ENCODE measurements around the gene C12orf76. TPM values are rescaled to one million over a fixed set of nuclear protein-coding genes. Genes with fewer than 3 reads are reported as not detected.
"Not testable (repeated sequence)": the region's sequence is repeated elsewhere in the genome, so short reads cannot be mapped to it uniquely, and the experiment has no call there.

C12orf76 gene, protein sequence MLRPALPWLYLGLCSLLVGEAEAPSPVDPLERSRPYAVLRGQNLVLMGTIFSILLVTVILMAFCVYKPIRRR
- 0.96 TPM for total RNA-seq

DNA sequence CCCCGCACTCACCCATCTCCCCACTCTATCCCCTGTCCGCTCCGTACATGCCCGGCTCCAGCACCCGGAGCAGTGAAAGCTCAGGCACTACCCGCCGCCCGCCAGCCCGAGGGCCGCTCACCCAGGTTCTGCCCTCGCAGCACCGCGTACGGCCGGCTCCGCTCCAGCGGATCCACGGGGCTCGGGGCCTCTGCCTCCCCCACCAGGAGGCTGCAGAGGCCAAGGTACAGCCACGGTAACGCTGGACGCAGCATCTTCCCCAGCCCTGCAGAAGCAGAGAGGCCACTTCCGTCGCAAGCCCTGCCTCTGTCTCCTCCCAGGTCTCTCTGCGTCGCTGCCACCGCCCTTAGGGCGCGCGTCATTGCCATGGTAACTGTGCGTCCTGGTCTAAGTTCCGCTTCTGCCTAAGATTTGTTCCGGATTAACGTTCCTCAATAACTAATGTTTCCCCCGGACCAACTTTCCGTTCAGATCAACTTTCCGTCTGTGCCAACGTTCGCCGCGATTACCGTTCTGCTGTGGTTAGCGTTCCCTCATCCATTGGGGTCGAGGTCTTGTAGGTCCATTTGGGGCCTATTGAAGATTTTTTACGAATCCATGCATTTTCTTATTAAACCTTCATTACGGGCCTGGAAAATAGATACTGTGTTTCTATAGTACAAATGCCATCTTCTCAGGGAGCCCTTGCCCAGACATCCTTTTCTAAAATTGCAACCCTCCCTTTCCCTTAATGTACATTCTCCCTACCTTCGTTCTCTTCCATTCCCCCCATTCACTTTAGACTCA lies at the start of gene C12orf76:
Gene C12orf76, minus strand, starts transcription at position 281 of the 786 bp plus-strand sequence. Its CDS starts 27 bp downstream, at position 254.
- TF ChIP-seq CTCF (IDR thresholded peaks at IDR 0.05) = no peak
- H3K27me3 ChIP-seq = no peaks in the 10 kb centered on the region
- H3K4me3 ChIP-seq = peak within 1 kb of the TSS; percentile 77 to 99
- peaks cover 0 to 13% of the 10 kb centered on the region in 2 donors for H3K4me1 ChIP-seq
- no peaks in the 10 kb centered on the region for H3K36me3 ChIP-seq
- peak; percentile 79 to 96 for DNase-seq (ENCODE audit: low spot score in 2 of 2)
- no peaks in the 10 kb centered on the region for H3K9me3 ChIP-seq
- intact Hi-C loops (cut with DNase I) = loop anchor here (2.0 kb wide), 1 partner anchor 50 kb away; the partner anchor contains the start of gene ANKRD13A
- peak within 1 kb of the TSS; percentile 51 to 77 for H3K27ac ChIP-seq

DNA sequence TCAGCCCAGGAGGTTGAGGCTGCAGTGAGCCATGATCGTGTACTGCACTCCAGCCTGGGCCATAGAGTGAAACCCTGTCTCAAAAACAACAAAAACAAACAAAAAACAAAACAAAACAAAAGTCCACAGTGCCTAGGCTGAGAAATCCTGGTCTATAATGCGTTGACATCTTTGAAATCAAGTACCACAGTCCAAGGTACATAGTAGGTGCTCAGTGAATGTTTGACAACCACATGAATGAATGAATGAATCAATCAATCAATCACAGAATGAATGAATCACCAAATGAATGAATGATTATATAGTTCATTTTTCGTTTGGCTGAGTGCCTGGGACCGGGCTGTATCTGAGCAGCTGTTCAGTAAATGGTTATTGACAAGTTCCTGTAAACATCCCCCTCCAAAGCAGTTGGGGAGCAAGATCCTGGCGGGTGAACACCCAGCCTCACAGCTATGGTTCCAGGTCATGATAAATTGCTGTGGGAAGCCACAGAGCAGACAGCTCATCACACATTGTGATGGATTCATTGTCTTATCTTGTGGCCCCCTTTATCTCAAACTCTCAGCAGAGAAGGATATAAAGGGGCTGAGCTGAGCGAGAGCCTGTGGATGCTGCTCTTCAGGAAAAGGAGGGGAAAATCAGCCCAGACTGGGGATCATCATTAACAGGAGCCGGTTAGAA lies 45.4 kb upstream of the C12orf76 start:
- H3K36me3 ChIP-seq = no peaks in the 10 kb centered on the region
- H3K27me3 ChIP-seq = no peaks in the 10 kb centered on the region
- intact Hi-C loops (cut with DNase I) = no loop called here
- no peak overlapping the region for H3K4me3 ChIP-seq
- no peak overlapping the region for H3K27ac ChIP-seq
- H3K4me1 ChIP-seq = no peaks in the 10 kb centered on the region
- no peak for TF ChIP-seq CTCF (IDR thresholded peaks at IDR 0.05)
- no peak for DNase-seq (ENCODE audit: low spot score in 2 of 2)
- H3K9me3 ChIP-seq = no peaks in the 10 kb centered on the region

GRCh38 chr12:110091136-110091711 lies 42.9 kb upstream of the C12orf76 start:
- Histone ChIP-seq H3K27ac (no peak overlapping the region), H3K4me1 (no peaks in the 10 kb centered on the region), H3K9me3 (no peaks in the 10 kb centered on the region), H3K27me3 (no peaks in the 10 kb centered on the region), H3K36me3 (no peaks in the 10 kb centered on the region), H3K4me3 (no peak overlapping the region)
- intact Hi-C loops (cut with DNase I) = no loop called here
- no peak for DNase-seq (ENCODE audit: low spot score in 2 of 2)
- TF ChIP-seq CTCF (IDR thresholded peaks at IDR 0.05) = no peak

GRCh38 chr12:110090266-110091135 lies 42.2 kb upstream of the C12orf76 start:
- Histone ChIP-seq H3K4me3 (no peak overlapping the region), H3K27ac (no peak overlapping the region), H3K9me3 (no peaks in the 10 kb centered on the region), H3K4me1 (no peaks in the 10 kb centered on the region), H3K27me3 (no peaks in the 10 kb centered on the region), H3K36me3 (no peaks in the 10 kb centered on the region)
- no peak for TF ChIP-seq CTCF (IDR thresholded peaks at IDR 0.05)
- DNase-seq (ENCODE audit: low spot score in 2 of 2) = no peak
- intact Hi-C loops (cut with DNase I) = no loop called here

DNA sequence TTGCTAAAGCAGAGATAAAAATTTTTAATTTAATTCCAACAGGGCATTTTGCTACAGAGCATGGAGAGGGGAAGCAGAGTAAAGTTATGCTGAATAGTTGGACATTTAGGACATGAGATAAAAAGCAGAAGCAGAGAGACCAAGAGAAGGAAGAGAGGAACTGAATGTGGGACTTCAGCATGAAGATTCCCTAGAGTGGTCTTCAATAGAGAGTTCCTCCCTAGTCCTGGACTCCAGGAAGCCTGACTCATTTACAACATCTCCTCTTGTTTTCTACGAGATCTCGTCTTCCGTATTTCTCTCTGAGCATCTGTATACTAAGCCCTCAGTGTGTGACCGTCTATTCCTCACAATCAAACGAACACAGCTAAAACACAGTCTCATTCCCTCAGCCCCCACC lies 40.6 kb upstream of the C12orf76 start:
- Histone ChIP-seq H3K36me3 (no peaks in the 10 kb centered on the region), H3K4me3 (no peak overlapping the region), H3K27me3 (no peaks in the 10 kb centered on the region), H3K27ac (no peak overlapping the region), H3K4me1 (no peaks in the 10 kb centered on the region), H3K9me3 (no peaks in the 10 kb centered on the region)
- intact Hi-C loops (cut with DNase I) = no loop called here
- no peak for DNase-seq (ENCODE audit: low spot score in 2 of 2)
- TF ChIP-seq CTCF (IDR thresholded peaks at IDR 0.05) = no peak

DNA sequence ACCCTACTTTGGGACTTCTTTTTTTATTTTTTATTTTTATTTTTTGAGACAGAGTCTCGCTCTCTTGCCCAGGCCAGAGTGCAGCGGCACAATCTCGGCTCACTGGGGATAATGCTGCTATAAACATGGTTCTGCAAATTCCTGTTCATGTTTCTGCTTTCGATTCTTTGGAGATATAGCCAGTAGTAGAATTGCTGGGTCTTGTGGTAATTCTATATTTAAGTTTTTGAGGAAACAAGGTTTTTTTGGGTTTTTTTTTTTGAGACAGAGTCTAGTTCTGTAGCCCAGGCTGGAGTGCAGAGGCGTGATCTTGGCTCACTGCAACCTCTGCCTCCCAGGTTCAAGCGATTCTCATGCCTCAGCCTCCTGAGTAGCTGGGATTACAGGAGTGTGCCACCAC lies 39.9 kb upstream of the C12orf76 start:
- intact Hi-C loops (cut with DNase I); H3K27me3 ChIP-seq; H3K36me3 ChIP-seq; H3K4me3 ChIP-seq; H3K27ac ChIP-seq; H3K9me3 ChIP-seq; DNase-seq (ENCODE audit: low spot score in 2 of 2); H3K4me1 ChIP-seq: not testable (repeated sequence)
